H1 (cell line): ENCODE data around the gene RGL3.

Experiments
- ASH2L ChIP-seq: fragments of 200-600, 300-600 bp; sonication (generic); IDR thresholded peaks from one replicate; pipeline ENCODE4 v1.7.1; 2017; ENCODE audit warnings: low read length
- BRCA1 ChIP-seq: IDR thresholded peaks from 2 replicates; pipeline ENCODE4 v1.6.1; 2012; ENCODE audit warnings: low read depth, low read length, improper control_type of control experiment
- CTCF ChIP-seq, 3 experiments: IDR thresholded peaks; 1 replicate in 2 of 3; 2 replicates in 1 of 3; pipeline versions ENCODE4 v1.5.1 to v1.6.1; 2011; ENCODE audit warnings: low read length in 3 of 3, mild to moderate bottlenecking in 3 of 3, inconsistent platforms in 2 of 3, low read depth in 1 of 3, moderate library complexity in 1 of 3; ENCODE audit not compliant: insufficient read depth in 1 of 3; ENCODE audit errors: control extremely low read depth in 1 of 3
- EZH2 ChIP-seq: fragments of 200-600 bp; sonication (generic); IDR thresholded peaks from 2 replicates; pipeline ENCODE4 v1.7.1; 2012; ENCODE audit warnings: low read depth, mild to moderate bottlenecking, moderate library complexity, low read length, inconsistent platforms; ENCODE audit not compliant: severe bottlenecking
- HDAC6 ChIP-seq: IDR thresholded peaks from one replicate; pipeline ENCODE4 v1.7.1; 2012; ENCODE audit warnings: low read depth, mild to moderate bottlenecking, inconsistent platforms, low read length, moderate library complexity
- JUND ChIP-seq: IDR thresholded peaks from 2 replicates; pipeline ENCODE4 v1.6.1; 2011; ENCODE audit warnings: mild to moderate bottlenecking, improper control_type of control experiment, low read length
- KDM5A ChIP-seq: fragments of 200-600 bp; IDR thresholded peaks from 2 replicates; pipeline ENCODE4 v1.7.1; 2012; ENCODE audit warnings: mild to moderate bottlenecking, low read length, inconsistent platforms, mixed read lengths
- MAFK ChIP-seq: IDR thresholded peaks from 2 replicates; pipeline ENCODE4 v1.6.1; 2012; ENCODE audit warnings: low read depth, mild to moderate bottlenecking, improper control_type of control experiment, low read length
- MAX ChIP-seq: IDR thresholded peaks from 2 replicates; pipeline ENCODE4 v1.6.1; 2012; ENCODE audit warnings: inconsistent platforms
- POLR2AphosphoS5 ChIP-seq: IDR thresholded peaks from 2 replicates; pipeline ENCODE4 v1.6.1; 2011; ENCODE audit warnings: low read depth, low read length
- RAD21 ChIP-seq, 2 experiments: IDR thresholded peaks in 1 of 2; conservative IDR thresholded peaks in 1 of 2; 2 replicates each; pipeline ENCODE4 v1.6.1; 2011; ENCODE audit warnings: low read depth in 2 of 2, low read length in 2 of 2, improper control_type of control experiment in 1 of 2, inconsistent platforms in 1 of 2, mild to moderate bottlenecking in 1 of 2, moderate library complexity in 1 of 2
- TAF7 ChIP-seq: optimal IDR thresholded peaks from 2 replicates; pipeline ENCODE3; 2011; ENCODE audit warnings: low read depth, mild to moderate bottlenecking, inconsistent platforms, low read length, moderate library complexity, borderline replicate concordance
- YY1 ChIP-seq: IDR thresholded peaks from 2 replicates; pipeline ENCODE4 v1.6.1; 2011; ENCODE audit warnings: low read depth, mild to moderate bottlenecking, low read length

- TF ChIP-seq CTCF (IDR thresholded peaks at IDR 0.05; ENCODE audit: control extremely low read depth in 1 of 3, insufficient read depth in 1 of 3, low read depth in 1 of 3, low read length in 3 of 3) (no peak), JUND (no peak), RAD21 (IDR thresholded peaks at IDR 0.05 in 1 of 2, conservative IDR thresholded peaks at IDR 0.05 in 1 of 2; ENCODE audit: low read depth in 2 of 2, low read length in 2 of 2) (no peak), BRCA1 (no peak), POLR2AphosphoS5 (no peak), ASH2L (no peak), TAF7 (no peak), EZH2 (no peak), MAX (no peak), HDAC6 (no peak), MAFK (no peak), YY1 (no peak), KDM5A (no peak)
Measured at GRCh38 chr19:11464333-11465265, 45.5 kb upstream of the RGL3 start.
